ENCODE data around the gene ZNF786.
A peak's percentile ranks its signal among the peaks of the same experiment; 100 is the strongest.
"Not testable (repeated sequence)": the region's sequence is repeated elsewhere in the genome, so short reads cannot be mapped to it uniquely, and the experiment has no call there.

The ZNF786 gene

DNA sequence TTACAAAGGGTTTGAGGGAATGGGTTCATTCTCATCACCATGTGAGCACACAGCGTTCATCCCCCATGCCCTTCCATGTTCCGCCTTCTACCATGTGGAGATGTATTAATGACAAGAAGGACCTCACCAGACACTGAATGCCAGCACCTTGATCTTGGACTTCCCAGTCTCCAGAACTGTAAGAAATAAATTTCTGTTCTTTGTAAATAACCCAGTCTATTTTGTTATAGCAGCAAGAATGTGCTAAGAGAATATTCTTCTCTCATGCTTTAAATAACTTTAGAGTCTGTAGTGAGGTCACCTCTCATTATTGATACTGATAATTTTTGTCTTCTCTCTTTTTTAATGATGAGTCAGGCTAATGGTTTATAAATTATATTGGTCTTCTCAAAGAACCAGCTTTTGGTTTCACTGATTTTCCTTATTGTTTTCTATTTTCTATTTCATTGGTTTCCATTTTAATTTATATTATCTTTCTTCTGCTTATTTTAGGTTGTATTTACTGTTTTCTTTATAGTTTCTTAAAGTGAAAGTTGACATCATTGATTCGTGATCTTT is 59.1 kb downstream of the ZNF786 start:
- no peak for DNase-seq (ENCODE audit: low read depth, low spot score)

- DNase-seq (ENCODE audit: low read depth, low spot score), result not testable (repeated sequence)
Observed at GRCh38 chr7:149030439-149030838, 60.1 kb downstream of the ZNF786 start.

DNA sequence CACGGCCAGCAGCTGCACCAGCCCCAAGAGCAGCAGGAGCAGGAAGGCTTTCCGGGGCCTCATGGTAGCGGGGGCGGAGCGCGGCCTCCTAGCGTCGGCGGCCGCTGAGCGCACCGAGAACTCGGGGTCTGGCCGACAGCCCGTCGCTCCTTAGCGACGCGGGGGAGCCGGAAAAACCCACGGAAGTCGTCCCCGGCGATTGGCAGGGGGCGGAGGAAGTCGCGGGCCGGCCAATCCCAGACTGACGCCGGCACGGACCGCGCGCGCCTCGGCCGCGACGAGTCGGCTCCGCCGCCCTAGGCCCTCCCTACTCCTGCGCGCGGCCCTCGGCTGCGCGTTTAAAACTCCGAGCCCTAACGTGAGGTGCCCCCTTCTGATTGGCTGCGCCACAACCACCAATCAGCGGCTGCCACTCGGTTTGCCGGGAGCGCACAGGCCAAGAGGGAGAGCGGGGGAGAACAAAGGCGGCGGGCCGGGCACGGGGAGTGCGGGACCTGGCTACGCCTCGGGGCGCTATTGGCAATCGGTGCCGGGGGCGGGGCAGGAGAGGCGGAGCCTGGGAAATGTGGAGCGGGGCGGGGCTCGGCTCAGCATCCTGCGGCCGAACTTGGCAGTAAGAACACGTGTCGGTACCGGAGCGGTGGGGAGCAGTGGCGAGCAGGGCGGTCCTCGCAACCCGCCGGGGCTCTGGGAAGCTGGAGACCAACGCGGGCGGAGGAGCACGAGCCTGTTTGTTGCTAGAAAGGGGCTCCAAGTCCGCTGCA is 62.0 kb downstream of the ZNF786 start, which contains the start of gene PDIA4:
Gene PDIA4, minus strand, starts transcription at position 160 of the 764 bp plus-strand sequence. Its CDS starts 97 bp downstream, at position 63.
- DNase-seq (ENCODE audit: low read depth, low spot score), result peak; percentile 100

- DNase-seq (ENCODE audit: low read depth, low spot score), result peak; percentile 54
Observed at GRCh38 chr7:149027611-149028345, 62.7 kb downstream of the ZNF786 start.

DNA sequence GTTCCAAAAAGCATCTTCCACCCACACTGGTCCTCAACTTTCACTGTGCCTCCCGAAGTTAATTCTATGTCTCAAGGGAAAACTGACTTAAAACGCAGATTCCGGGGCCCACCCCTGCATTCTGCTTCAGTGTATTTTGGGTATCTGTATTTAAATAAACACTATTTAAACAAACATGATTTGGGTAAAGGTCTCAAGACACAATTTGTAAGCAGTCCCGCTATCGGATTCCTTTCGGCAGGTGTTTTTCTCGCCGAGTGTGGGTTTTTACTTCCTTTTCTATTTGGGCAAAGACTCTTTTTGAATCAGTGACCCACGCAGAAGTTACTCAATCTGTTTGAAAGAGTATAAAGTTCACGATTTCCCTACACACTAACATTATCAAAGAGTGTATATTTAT is 63.5 kb downstream of the ZNF786 start:
- DNase-seq (ENCODE audit: low read depth, low spot score), result no peak

- peak; percentile 27 for DNase-seq (ENCODE audit: low read depth, low spot score)
Observed at GRCh38 chr7:149023662-149024061, 66.9 kb downstream of the ZNF786 start.

DNA sequence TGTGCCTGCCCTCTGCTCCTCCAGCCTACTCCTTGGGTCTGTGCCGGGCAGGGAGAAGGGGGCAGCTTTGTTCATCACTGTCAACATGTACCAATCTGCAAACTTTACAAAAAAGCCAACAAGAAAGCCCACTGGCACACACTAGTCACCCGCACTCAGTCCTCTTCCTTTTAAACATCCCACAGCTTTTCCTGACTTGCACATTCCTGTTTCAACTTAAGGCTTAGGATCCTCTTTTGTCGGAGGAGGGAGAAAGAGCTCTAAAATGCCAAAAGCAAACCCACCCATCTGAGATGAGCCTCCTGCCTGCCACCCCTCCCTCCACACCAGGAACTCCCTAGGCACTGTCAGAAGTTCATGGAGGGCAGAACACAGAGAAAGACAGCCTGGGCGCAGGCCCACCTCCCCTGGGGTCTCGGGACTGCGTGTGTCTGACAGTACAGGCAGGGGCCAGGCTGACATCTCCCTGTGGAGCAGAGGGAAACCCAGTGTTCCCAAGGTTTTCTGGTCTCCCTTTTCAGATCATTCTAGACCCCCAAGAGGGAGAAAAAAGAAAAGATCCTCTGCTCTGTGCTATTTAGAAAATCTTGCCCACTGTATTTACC is 67.7 kb downstream of the ZNF786 start:
- no peak for DNase-seq (ENCODE audit: low read depth, low spot score)

GRCh38 chr7:149021725-149022062 is 68.8 kb downstream of the ZNF786 start:
- no peak for DNase-seq (ENCODE audit: low read depth, low spot score)

DNA sequence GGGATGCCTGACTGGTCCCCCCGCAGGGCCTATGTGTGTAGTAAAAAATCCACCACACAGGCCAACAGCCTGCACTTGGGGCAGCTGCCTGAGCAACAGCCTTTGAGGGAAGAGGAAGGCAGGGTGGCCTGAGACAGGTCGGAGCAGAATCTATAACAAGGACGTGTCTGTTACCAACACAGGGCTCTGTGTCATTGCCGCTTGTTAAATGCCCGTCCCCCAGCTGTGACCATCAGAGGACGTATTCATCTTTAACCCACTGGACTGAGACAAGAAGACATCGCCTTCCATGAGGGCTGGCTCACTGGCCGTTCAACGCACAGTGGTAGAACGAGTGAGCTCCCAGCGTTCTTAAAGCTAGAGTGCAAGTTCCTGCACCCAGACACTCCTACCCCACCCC is 70.0 kb downstream of the ZNF786 start:
- DNase-seq (ENCODE audit: low read depth, low spot score), result no peak
